ENCODE measurements around the gene ATP13A1.

ATP13A1 gene

GRCh38 chr19:19643158-19644053 is 20.1 kb downstream of the ATP13A1 start, which contains the start of gene GMIP:
GMIP (minus strand) TSS chr19:19643657; CDS start chr19:19643529, 128 bp downstream.
- peak; percentile 99 for DNase-seq (ENCODE audit: low spot score)

- peak; percentile 79 for DNase-seq (ENCODE audit: low spot score)
Measured at GRCh38 chr19:19642506-19643157, 20.8 kb downstream of the ATP13A1 start.

- DNase-seq (ENCODE audit: low spot score): no peak
Measured at GRCh38 chr19:19637523-19638251, 25.8 kb downstream of the ATP13A1 start.

GRCh38 chr19:19637186-19637522 is 26.3 kb downstream of the ATP13A1 start:
- DNase-seq (ENCODE audit: low spot score): no peak

- DNase-seq (ENCODE audit: low spot score): no peak
Measured at GRCh38 chr19:19636573-19637185, 26.8 kb downstream of the ATP13A1 start.

GRCh38 chr19:19635313-19635702 is 28.2 kb downstream of the ATP13A1 start:
- no peak for DNase-seq (ENCODE audit: low spot score)

GRCh38 chr19:19634516-19635312 is 28.8 kb downstream of the ATP13A1 start:
- no peak for DNase-seq (ENCODE audit: low spot score)

- DNase-seq (ENCODE audit: low spot score): no peak
Measured at GRCh38 chr19:19633711-19634515, 29.6 kb downstream of the ATP13A1 start.

- DNase-seq (ENCODE audit: low spot score): no peak
Measured at GRCh38 chr19:19632661-19633060, 30.8 kb downstream of the ATP13A1 start.

GRCh38 chr19:19631346-19631745 is 32.1 kb downstream of the ATP13A1 start:
- DNase-seq (ENCODE audit: low spot score): no peak

GRCh38 chr19:19630426-19630825 is 33.0 kb downstream of the ATP13A1 start:
- no peak for DNase-seq (ENCODE audit: low spot score)

- DNase-seq (ENCODE audit: low spot score): no peak
Measured at GRCh38 chr19:19630062-19630414, 33.4 kb downstream of the ATP13A1 start.

GRCh38 chr19:19628501-19629134 is 34.9 kb downstream of the ATP13A1 start:
- no peak for DNase-seq (ENCODE audit: low spot score)

GRCh38 chr19:19627621-19628500 is 35.6 kb downstream of the ATP13A1 start, which contains the start of gene LPAR2:
LPAR2 (minus strand) TSS chr19:19628220; CDS start chr19:19627275, 945 bp downstream.
- peak; percentile 96 for DNase-seq (ENCODE audit: low spot score)

GRCh38 chr19:19626516-19627472 is 36.7 kb downstream of the ATP13A1 start:
- no peak for DNase-seq (ENCODE audit: low spot score)

- DNase-seq (ENCODE audit: low spot score): no peak
Measured at GRCh38 chr19:19624032-19624570, 39.4 kb downstream of the ATP13A1 start.

GRCh38 chr19:19623383-19623782 is 40.1 kb downstream of the ATP13A1 start:
- DNase-seq (ENCODE audit: low spot score): no peak

GRCh38 chr19:19619849-19620210 is 43.6 kb downstream of the ATP13A1 start:
- no peak for DNase-seq (ENCODE audit: low spot score)
